ENCODE results near the gene CD58.
A peak's percentile ranks its signal among the peaks of the same experiment; 100 is the strongest.

The CD58 gene

DNA sequence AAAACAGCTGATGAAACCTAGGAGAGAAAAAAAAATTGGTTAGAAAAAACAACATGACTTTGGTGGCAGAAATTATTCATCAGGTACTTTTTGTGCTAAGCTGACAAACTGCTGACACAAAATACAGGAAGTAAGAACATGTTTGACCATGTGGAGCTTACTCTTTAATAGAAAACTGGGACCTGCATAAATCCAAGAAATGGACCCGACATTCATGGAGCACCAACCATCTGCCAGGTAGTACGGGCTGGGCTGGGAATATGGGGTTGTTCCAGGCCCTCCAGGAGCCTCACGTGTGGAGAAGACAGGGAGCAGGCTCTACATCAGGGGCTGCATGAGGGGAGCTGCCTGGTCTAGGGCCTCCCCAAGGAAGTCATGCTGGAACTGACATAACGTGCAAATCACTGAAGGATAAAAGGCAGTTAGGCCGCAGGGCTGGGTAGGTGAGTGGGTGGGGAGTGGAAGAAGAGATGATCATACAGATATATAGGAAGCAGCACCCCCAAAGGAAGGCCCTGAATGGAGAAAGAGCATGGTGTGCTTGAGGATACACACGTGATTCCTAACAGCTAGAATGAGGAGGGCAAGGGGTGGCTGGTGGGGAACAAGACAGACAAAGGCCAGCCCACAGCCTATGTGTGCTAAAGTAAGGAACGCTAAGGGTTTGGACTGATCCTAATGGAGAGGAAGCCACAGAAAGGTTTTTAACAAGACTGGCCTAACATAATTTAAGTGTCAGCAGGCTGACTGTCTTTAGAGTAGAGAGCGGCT, 26.1 kb downstream of the CD58 start:
- DNase-seq (ENCODE audit: low spot score) = no peak

GRCh38 chr1:116540088-116540487, 30.7 kb downstream of the CD58 start:
- DNase-seq (ENCODE audit: low spot score) = no peak

DNA sequence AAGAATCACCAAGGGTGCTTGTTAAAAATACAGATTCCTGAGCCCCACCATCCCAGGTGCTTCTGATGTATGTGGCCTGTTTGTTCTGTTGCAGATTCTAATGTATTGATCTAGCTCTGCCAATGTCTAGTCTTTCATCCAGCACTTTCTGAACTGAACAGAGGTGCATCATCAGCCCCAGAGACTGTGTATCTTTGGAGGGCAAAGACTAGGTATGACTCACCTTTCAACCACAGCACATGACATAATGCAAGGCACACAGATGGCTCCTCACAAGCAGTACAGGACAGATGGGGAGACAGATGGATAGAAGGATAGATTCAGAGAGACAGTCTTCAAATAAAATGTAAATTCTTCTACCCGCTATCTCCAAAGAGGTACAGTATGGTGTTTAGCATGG, 32.3 kb downstream of the CD58 start:
- peak; percentile 69 for DNase-seq (ENCODE audit: low spot score)

GRCh38 chr1:116537898-116538297, 32.9 kb downstream of the CD58 start:
- no peak for DNase-seq (ENCODE audit: low spot score)

DNA sequence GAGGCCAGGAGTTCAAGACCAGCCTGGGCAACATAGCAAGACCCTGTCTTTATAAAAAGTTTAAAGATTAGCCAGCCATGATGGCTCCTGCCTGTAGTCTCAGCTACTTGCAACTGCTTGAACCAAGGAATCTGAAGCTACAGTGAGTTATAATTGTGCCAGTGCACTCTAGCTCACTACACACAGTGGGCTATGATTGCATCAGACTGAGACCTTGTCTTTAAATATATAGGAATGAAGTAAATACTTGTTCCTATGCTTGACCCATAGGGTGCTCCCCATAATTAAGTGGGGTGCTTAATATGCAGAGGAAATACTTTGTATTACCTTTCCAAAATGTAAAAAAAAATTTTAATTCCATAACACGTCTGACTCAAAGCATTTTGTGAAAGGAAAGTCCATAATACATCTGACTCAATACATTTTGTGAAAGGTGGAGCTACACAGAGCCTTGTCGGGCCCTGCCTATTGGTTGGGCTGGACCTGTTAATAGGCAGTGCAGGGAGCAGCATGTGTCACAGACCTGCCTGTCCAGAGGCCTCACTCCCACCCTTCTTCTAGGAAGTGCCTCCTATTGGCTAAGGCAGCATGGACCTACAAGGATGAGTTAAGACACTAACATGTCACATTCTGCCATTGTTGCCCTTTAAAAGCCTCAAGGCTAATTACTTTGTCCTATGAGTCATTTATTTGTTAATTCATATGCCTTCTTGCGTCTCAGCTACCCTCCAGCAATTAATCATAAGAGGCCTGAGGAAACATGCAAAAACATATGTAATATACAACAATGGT, 33.6 kb downstream of the CD58 start:
- DNase-seq (ENCODE audit: low spot score) = no peak

- DNase-seq (ENCODE audit: low spot score) = no peak
These were observed 36.6 kb downstream of the CD58 start for GRCh38 chr1:116534014-116534739.

GRCh38 chr1:116533429-116533820, 37.4 kb downstream of the CD58 start:
- DNase-seq (ENCODE audit: low spot score) = no peak

DNA sequence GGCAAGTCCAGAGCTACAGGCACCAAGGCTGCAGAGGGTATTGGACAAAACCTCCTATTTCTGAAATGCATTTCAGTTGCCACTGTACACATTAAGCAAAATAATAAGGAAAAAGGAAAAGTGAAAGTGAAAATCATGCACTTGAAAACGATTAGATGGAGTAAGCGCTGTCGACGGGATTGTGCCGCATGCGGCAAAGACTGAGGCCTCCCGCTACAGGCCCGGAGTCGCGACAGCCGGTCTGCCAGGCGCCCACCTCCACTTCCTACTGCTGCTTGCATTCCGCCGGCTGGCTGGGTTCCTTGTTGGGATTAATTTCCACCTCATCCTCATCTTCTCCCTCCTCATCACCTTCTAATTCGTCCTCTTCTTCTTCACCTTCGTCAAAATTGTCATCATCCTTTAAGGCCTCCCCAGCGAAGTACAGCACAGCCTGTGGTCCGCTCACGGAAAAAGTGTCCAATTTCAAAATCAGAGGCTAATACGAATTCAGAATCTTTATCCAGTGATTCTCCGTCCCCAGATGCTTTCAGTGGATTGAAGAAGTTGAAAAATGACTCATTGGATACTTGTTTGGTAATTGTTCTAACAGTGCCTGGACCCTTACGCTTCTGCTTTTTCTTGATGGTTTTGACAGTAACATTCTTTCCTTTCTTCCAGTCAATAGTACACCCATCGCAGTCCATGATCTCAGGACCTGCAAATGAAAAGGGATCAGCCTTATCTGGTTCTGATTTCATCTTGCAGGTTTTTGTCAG, 38.0 kb downstream of the CD58 start:
- DNase-seq (ENCODE audit: low spot score) = no peak

DNA sequence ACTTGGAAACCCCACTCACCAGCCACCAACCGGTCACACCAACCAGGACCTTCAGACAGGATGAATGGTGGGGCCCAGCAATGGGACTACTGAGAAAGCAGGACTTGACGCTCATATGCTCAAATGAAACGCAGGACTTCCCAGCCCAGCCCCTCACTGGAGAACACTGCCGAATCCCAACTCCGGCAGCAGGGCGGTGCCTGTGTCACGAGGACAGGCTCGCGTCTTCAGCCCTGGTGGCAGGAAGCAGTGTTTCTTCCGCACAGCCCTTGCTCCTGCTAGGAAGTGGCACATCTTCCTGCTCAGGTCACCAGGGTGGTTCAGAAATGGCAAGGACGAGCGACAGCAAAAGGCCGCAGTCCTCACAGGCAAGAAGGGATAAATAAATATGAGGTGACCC, 38.9 kb downstream of the CD58 start:
- no peak for DNase-seq (ENCODE audit: low spot score)

DNA sequence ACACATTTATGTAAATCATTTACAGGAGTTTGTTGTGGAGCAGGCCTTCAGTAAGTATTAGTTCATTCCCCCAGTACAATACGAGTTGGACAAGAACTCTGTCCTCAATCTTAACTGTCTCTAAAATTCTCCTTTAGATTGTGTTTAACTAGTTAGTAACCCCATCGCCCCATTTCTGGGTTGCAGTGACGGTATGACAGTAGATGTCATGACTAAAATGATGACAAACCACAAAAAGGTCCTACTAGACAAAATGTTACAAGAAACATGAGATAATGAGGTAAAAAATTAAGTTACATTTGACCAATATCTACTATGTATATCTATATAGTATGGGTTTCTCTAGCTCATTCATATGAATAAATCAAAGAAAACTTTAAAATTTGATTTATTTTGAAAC, 41.1 kb downstream of the CD58 start:
- no peak for DNase-seq (ENCODE audit: low spot score)

- no peak for DNase-seq (ENCODE audit: low spot score)
These were observed 41.6 kb downstream of the CD58 start for GRCh38 chr1:116529199-116529631.

DNA sequence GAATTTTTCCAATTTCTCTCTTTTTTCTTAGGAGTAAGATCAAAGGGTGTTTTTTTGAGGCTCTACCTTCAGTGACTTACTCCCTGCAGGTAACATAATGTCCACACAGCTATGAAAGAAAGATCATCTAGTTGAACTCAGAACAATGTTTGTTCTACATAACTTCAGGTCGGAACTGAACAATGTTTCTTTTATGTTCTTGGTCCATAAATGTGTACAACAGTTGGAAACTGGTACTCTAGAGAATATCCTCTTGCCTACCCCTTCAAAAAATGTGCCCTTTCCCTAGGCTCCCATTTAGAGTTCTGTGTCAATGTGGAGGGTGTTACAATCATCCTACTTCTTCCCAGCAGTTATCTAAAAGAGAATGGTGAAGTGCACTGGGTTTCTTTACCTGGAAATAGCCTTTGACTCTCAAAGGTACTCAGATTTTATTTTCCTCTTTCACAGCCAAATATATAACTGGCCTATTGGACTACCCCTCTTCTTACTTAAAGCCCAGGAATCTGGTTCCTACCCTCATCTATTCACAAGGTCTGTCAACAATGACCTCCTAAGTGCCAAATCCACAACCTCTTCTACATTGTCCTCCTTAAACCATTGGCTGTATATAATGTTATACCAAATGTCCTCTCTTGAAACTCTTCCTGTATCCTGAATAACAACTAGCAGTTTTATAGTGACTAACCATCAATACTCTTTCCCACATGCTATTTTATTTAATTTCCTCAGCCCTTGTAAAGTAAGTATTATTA, 42.3 kb downstream of the CD58 start:
- no peak for DNase-seq (ENCODE audit: low spot score)

DNA sequence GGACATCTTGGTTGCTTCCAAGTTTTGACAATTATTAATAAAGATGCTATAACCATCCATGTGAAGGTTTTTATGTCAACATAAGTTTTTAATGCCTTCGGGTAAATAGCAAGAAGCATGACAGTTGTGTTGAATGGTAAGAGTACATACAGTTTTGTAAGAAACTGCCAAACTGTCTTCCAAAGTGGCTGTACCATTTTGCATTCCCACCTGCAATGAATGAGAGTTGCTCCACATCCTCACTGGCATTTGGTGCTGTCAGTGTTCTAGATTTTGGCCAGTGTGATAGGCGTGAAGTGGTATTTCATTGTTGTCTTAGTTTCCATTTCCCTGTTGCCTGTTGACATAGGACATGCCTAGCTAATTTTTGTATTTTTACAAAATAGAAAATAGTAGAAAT, 45.4 kb downstream of the CD58 start:
- no peak for DNase-seq (ENCODE audit: low spot score)

DNA sequence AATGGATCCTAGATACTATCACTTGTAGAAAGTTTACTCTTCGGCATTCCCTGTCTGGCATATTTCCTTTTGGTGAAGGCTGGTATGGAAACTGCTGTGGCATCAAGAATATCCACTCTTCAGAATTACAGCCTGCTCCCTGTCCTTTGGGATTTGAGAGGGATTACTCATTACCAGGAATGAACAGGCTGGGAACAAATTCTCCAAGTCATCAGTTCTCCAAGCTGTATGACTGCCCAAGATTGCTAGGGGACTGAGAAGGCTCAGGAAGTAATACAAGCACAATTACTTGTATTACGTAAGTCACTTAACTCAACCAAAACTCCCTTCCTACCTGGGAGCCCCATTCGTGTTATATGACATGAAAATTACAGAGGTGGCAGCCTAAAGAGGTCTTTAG, 49.6 kb downstream of the CD58 start:
- no peak for DNase-seq (ENCODE audit: low spot score)

- no peak for DNase-seq (ENCODE audit: low spot score)
These were observed 52.4 kb downstream of the CD58 start for GRCh38 chr1:116518400-116518799.

DNA sequence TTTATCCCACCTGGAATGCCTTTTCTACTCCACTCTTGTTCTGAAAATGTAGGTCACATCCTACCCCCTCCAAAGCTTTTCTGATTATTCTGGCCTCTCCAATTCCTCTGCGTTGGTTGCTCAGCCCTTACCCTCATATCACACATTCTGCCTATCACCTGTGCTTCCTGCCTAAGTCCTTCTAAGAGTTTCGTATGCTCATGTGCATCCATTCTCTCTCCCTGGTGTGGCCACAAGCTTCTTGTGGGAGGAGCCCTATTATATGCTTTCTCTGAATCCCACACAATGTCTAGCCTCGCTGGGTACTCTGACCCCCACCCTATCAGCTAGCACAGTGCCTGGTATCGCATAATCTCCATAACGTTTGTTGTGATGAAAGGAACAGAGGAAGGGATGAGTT, 54.2 kb downstream of the CD58 start:
- DNase-seq (ENCODE audit: low spot score) = no peak

DNA sequence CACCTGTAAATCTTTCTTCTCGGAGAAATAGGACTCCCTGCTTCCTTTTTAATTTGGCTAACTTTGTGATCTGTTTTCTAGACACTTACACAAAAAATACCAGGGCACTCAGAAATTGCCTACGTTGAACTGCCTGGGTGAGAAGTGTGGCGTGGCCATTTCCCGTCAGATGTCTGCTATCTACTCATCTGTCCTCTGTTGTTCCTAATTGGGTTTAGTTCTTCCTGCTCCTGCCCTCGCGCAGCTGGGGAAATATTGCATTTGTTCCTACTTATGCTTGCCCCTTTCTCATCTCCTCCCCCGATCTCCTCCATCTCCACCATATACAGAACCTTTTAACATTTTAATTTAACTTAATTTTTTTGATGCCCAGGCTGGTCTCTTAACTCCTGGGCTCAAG, 55.1 kb downstream of the CD58 start:
- peak; percentile 43 for DNase-seq (ENCODE audit: low spot score)

- peak; percentile 75 for DNase-seq (ENCODE audit: low spot score)
These were observed 55.9 kb downstream of the CD58 start for GRCh38 chr1:116514708-116515525.

- no peak for DNase-seq (ENCODE audit: low spot score)
These were observed 56.9 kb downstream of the CD58 start for GRCh38 chr1:116513956-116514355.

DNA sequence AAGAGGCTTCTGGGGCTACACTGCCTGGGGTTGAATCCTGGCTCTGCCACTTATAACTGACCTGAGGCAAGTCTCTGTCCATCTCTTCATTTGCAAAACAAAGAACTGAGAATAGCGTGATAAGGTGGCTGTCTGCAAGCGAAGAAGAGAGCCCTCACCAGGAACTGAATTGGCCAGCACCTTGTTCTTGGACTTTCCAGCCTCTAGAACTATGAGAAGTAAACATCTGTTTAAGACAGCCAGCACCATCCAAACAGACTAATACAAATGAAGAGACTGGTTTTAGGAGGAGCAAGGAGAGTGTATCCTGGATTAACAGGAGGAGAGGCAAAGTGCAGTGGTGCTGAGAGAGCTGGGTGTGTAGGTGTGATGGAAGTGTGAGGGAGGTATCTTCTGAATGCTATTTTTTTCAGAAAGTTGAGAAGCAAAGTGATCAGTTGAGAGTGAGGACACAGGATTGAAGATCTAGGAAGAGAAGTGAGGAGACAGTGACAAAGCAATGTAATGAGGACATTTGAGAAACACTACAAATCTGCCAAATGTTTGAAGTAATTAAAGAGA, 59.3 kb downstream of the CD58 start:
- no peak for DNase-seq (ENCODE audit: low spot score)

All from CD4-positive, alpha-beta T cell treated with Interleukin-15 for 4 hours (primary cell).